Effector memory CD4-positive, alpha-beta T cell (primary cell): ENCODE results near the gene KRT26.
"Not testable (repeated sequence)": the region's sequence is repeated elsewhere in the genome, so short reads cannot be mapped to it uniquely, and the experiment has no call there.

Experiments
- DNase-seq, 3 donors: peaks; one replicate each; pipeline ENCODE4 v3.0.0-alpha.2; 2020
- H3K27ac ChIP-seq: 2 replicates; pipeline ENCODE4 v1.7.0; 2013; ENCODE audit warnings: mild to moderate bottlenecking, low read length, moderate library complexity; ENCODE audit not compliant: insufficient read depth, poor library complexity, severe bottlenecking
- H3K27me3 ChIP-seq: replicated peaks from 2 replicates; pipeline ENCODE4 v1.7.0; 2013; ENCODE audit warnings: mild to moderate bottlenecking, low read length; ENCODE audit not compliant: insufficient read depth, control insufficient read depth, poor library complexity, severe bottlenecking
- H3K36me3 ChIP-seq: 2 replicates; pipeline ENCODE4 v1.7.0; 2013; ENCODE audit warnings: mild to moderate bottlenecking, low read length, moderate library complexity; ENCODE audit not compliant: control insufficient read depth, insufficient read depth
- H3K4me1 ChIP-seq: 2 replicates; pipeline ENCODE4 v1.7.0; 2013; ENCODE audit warnings: low read length, mild to moderate bottlenecking; ENCODE audit not compliant: control insufficient read depth, insufficient read depth, poor library complexity, severe bottlenecking
- H3K4me3 ChIP-seq: 2 replicates; pipeline ENCODE4 v1.7.0; 2013; ENCODE audit warnings: low read length, low read depth, mild to moderate bottlenecking; ENCODE audit not compliant: insufficient read depth, poor library complexity, severe bottlenecking
- H3K9me3 ChIP-seq: 2 replicates; pipeline ENCODE4 v1.7.0; 2013; ENCODE audit warnings: mild to moderate bottlenecking, low read length, moderate library complexity; ENCODE audit not compliant: control insufficient read depth

KRT26 gene

DNA sequence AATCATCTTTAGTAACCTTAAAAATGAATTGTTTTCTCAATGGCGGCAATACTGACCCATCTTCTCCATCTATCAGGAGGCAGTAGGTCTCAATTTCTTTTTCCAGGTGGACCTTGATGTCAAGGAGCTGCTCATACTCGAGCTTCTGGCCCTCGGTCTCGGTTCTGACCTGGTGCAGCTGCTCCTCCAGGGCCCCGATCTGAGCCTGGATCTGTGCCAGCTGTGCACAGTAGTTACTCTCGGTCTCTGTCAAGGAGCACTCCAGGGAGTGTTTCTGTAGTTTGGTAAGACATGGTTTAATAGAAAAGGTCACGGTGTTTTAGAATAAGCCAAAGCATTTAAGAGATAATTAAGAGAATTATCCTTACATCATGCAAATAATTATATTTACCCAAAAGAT is 5.5 kb upstream of the KRT26 start:
- H3K4me1 ChIP-seq, result no peaks in the 10 kb centered on the region

GRCh38 chr17:40775945-40776344 is 3.9 kb upstream of the KRT26 start:
- no peak overlapping the region for H3K27ac ChIP-seq
- H3K4me1 ChIP-seq, result no peaks in the 10 kb centered on the region
- H3K36me3 ChIP-seq, result no peaks in the 10 kb centered on the region
- H3K9me3 ChIP-seq, result no peaks in the 10 kb centered on the region
- peaks cover 10% of the 10 kb centered on the region for H3K27me3 ChIP-seq
- no peak overlapping the region for H3K4me3 ChIP-seq
- no peak for DNase-seq

More for the DNA sequence above, 5.5 kb upstream of the KRT26 start:
- Histone ChIP-seq H3K4me3 (no peak overlapping the region), H3K27me3 (peaks cover 10% of the 10 kb centered on the region), H3K36me3 (no peaks in the 10 kb centered on the region), H3K9me3 (no peaks in the 10 kb centered on the region), H3K27ac (no peak overlapping the region)
- no peak for DNase-seq

GRCh38 chr17:40765657-40766056 is 6.3 kb downstream of the KRT26 start:
- H3K4me3 ChIP-seq, result no peak overlapping the region
- no peak overlapping the region for H3K27ac ChIP-seq
- H3K36me3 ChIP-seq, result no peaks in the 10 kb centered on the region
- H3K27me3 ChIP-seq, result no peaks in the 10 kb centered on the region
- DNase-seq, result no peak
- H3K4me1 ChIP-seq, result no peaks in the 10 kb centered on the region
- no peaks in the 10 kb centered on the region for H3K9me3 ChIP-seq

GRCh38 chr17:40763752-40764151 is 8.2 kb downstream of the KRT26 start:
- no peak overlapping the region for H3K4me3 ChIP-seq
- no peaks in the 10 kb centered on the region for H3K4me1 ChIP-seq
- no peaks in the 10 kb centered on the region for H3K27me3 ChIP-seq
- no peak overlapping the region for H3K27ac ChIP-seq
- no peaks in the 10 kb centered on the region for H3K36me3 ChIP-seq
- H3K9me3 ChIP-seq, result no peaks in the 10 kb centered on the region
- no peak for DNase-seq

GRCh38 chr17:40760105-40761016 is 11.6 kb downstream of the KRT26 start:
- no peak for DNase-seq
- Histone ChIP-seq H3K4me3 (no peak overlapping the region), H3K4me1 (no peaks in the 10 kb centered on the region), H3K36me3 (no peaks in the 10 kb centered on the region), H3K27me3 (no peaks in the 10 kb centered on the region), H3K9me3 (no peaks in the 10 kb centered on the region), H3K27ac (no peak overlapping the region)

DNA sequence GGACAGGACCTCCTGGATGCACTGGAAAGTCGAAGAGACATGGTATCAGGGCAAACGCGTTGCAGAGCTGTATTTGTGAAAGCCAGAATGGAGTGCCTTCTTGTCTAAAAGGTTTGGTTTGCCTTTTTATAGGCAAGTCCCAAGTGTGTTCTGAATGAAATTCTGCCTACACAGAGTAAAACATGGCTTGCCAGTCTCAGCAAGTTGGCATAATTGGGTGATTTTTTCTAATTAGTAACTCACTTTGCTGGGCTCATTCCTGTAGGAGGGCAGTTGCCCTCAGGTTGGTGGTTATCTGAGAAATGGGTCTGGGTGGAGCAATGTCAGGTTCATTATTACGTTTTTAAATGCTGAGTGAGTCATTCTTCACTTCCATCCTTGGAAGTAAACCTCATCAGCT is 16.8 kb downstream of the KRT26 start, which contains the start of gene KRT25:
TSS of gene KRT25 (minus strand) at position 101 of the 400 bp plus-strand sequence. CDS start at position 41, 60 bp downstream.
- no peak for DNase-seq
- H3K36me3 ChIP-seq, result no peaks in the 10 kb centered on the region
- H3K4me3 ChIP-seq, result no peak within 1 kb of the TSS
- no peaks in the 10 kb centered on the region for H3K27me3 ChIP-seq
- H3K27ac ChIP-seq, result no peak within 1 kb of the TSS
- H3K4me1 ChIP-seq, result no peaks in the 10 kb centered on the region
- no peaks in the 10 kb centered on the region for H3K9me3 ChIP-seq

- H3K27ac ChIP-seq, result no peak overlapping the region
- no peaks in the 10 kb centered on the region for H3K4me1 ChIP-seq
- no peaks in the 10 kb centered on the region for H3K36me3 ChIP-seq
- H3K9me3 ChIP-seq, result no peaks in the 10 kb centered on the region
- H3K27me3 ChIP-seq, result no peaks in the 10 kb centered on the region
- no peak for DNase-seq
- no peak overlapping the region for H3K4me3 ChIP-seq
These were observed 18.2 kb downstream of the KRT26 start for GRCh38 chr17:40753804-40754203.

- no peak overlapping the region for H3K27ac ChIP-seq
- H3K27me3 ChIP-seq, result no peaks in the 10 kb centered on the region
- no peaks in the 10 kb centered on the region for H3K4me1 ChIP-seq
- no peaks in the 10 kb centered on the region for H3K9me3 ChIP-seq
- DNase-seq, result no peak
- H3K4me3 ChIP-seq, result no peak overlapping the region
- H3K36me3 ChIP-seq, result no peaks in the 10 kb centered on the region
These were observed 20.9 kb downstream of the KRT26 start for GRCh38 chr17:40751065-40751464.

DNA sequence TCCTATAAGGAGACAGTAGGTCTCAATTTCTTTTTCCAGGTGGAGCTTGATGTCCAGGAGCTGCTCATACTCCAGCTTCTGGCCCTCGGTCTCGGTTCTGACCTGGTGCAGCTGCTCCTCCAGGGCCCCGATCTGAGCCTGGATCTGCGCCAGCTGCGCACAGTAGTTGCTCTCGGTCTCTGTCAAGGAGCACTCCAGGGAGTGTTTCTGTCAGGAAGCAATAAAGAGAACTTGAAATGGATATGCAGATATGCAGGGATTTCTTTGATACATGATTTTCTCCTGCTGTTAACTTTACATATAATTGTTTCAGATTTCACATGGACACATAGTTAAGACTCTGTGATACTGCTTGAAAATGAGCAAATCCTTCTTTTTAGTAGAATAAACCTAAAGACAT is 21.6 kb downstream of the KRT26 start:
- Histone ChIP-seq H3K9me3 (no peaks in the 10 kb centered on the region), H3K27ac (no peak overlapping the region), H3K27me3 (no peaks in the 10 kb centered on the region), H3K36me3 (no peaks in the 10 kb centered on the region), H3K4me1 (no peaks in the 10 kb centered on the region), H3K4me3 (no peak overlapping the region)
- no peak for DNase-seq

DNA sequence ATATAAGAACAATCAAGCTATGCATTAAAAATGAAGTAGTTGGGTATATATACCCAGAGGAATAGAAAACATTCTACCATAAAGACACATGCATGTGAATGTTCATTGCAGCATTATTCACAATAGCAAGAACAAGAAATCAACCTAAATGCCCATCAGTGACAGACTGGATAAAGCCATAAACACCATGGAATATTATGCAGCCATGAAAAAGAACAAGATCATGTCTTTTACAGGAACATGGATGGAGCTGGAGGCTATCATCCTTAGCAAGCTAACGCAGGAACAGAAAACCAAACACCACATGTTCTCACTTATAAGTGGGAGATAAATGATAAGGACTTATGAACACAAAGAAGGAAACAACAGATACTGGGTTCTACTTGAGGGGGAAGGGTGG is 23.3 kb downstream of the KRT26 start:
- H3K4me1 ChIP-seq, H3K9me3 ChIP-seq, H3K27ac ChIP-seq, DNase-seq, H3K36me3 ChIP-seq, H3K4me3 ChIP-seq, H3K27me3 ChIP-seq: not testable (repeated sequence)
